Limb (tissue), 2 donors: ENCODE measurements around the gene CNNM4.
A peak's percentile ranks its signal among the peaks of the same experiment; 100 is the strongest.
"Not testable (repeated sequence)": the region's sequence is repeated elsewhere in the genome, so short reads cannot be mapped to it uniquely, and the experiment has no call there.

Experiments
- DNase-seq, 2 donors: peaks; one replicate each; pipeline ENCODE4 v3.0.0-alpha.2; 2016; ENCODE audit errors: extremely low spot score in 2 of 2

CNNM4 gene

DNA sequence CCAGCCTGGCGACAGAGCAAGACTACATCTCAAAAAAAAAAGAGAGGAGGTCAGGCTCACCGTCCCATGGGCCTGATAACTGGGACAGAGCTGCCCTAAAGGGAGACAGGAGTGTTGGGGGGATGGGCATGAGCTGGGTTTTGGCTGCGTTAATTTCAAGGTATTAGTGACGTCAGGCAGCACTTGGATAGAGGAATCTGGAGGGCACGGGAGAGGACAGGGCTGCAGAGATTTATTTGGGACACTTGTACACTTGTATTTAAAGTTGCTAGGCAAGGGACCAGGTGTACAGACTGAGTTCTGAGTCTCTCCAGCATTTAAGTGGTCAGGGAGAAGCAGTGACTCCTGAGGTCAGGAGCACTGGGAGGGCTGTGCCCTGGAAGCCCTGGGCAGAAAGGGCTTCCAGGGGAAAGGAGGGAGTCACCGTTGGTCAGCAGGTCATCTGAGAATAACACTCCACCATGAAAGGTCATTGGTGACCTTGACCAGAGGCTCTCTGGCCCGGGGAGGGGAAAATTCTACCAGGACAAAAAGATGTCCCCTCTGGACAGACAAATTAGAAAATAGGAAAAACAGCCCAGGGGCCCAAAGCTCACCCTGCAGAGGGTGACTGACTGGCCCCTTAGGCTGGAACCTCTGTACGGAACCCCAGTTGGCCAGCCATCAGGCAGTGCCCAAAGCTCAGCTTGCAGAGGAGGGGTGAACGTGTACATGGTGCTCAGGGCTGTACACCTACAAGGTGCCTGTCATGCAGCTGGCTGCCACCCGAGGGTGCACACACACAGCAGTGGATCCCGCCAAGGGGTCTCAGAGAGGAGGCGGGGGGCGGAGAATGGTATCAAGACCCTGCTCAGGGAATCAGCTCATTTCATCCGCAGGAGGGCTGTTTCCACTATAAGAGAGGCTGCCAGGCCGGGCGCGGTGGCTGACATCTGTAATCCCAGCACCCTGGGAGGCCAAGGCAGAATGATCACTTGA is 32.4 kb downstream of the CNNM4 start:
- DNase-seq = no peak

- DNase-seq = no peak
These were observed 34.4 kb downstream of the CNNM4 start for GRCh38 chr2:96795076-96795475.

GRCh38 chr2:96796497-96796896 is 35.8 kb downstream of the CNNM4 start:
- DNase-seq = not testable (repeated sequence)

DNA sequence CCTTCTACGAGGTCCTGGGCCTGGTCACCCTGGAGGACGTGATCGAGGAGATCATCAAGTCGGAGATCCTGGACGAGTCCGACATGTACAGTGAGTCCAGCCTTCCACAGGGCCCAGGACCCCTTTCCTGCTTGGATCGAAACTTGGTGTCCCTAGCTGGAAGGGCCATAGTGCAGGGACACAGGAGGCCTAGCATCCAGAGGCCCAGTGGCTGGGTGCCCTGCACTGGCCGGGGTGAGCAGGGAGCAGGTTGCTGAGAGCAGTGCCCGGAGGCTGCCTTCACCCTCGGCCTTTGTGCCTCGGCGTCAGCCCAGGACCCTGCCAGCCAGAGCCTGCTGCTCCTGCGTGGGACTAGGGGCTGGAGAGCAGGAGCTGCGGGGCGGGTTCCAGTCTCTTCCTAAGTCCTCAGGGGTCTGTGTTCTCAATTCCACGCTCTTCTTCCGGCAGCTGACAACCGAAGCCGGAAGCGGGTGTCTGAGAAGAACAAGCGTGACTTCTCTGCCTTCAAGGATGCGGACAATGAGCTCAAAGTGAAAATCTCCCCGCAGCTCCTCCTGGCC is 36.4 kb downstream of the CNNM4 start:
- no peak for DNase-seq

DNA sequence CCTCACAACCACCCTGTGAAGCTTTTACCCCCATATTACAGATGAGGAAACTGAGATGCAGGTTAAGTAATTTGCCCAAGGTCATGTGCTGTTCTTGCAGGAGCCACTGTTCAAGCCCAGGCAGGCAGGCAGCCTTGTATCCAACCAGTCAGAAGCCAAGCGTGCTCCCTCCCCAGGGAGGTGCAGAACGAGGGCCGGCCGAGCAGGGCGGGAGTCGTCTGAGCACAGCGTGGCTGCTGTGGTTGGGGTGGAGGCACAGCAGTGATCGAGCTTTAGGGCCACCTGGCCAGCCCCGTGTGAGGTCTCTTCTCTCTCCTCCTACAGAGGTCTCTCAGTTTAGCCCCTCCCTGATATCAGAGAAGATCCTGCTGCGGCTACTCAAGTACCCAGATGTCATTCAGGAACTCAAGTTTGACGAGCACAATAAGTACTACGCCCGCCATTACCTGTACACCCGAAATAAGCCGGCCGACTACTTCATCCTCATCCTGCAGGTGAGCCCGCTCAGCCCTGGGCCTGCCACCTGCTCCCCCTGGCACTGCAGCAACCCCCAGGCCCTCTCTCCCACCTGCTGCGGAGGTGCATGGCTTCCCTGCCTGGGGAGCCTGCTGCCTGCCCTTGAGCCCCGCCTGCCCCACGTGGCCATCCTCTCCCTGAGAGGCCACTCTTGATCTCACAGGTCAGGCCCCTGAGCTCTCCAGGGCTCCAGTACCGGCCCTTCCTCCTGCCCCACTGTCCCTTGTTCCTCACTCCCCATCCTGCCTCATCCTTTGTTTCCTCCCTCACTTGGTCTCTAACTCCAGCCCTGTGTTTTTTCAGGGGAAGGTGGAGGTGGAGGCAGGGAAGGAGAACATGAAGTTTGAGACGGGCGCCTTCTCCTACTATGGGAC is 38.3 kb downstream of the CNNM4 start:
- no peak for DNase-seq

DNA sequence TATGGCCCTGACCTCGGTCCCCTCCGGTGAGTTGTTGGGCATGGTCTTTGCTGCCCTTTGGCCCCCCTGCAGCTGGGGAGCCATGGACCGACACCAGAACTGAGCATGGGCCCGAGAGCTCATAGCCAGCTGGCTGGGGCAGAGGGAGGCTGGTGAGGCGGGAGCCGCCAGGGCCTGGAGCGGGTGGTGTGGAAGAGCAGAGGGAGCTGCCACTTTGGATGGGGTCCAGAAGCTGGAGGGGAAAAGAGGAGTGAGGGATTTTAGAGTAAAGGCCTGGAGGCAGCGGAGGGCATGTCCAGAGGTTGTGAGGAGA is 38.9 kb downstream of the CNNM4 start:
- DNase-seq = no peak

DNA sequence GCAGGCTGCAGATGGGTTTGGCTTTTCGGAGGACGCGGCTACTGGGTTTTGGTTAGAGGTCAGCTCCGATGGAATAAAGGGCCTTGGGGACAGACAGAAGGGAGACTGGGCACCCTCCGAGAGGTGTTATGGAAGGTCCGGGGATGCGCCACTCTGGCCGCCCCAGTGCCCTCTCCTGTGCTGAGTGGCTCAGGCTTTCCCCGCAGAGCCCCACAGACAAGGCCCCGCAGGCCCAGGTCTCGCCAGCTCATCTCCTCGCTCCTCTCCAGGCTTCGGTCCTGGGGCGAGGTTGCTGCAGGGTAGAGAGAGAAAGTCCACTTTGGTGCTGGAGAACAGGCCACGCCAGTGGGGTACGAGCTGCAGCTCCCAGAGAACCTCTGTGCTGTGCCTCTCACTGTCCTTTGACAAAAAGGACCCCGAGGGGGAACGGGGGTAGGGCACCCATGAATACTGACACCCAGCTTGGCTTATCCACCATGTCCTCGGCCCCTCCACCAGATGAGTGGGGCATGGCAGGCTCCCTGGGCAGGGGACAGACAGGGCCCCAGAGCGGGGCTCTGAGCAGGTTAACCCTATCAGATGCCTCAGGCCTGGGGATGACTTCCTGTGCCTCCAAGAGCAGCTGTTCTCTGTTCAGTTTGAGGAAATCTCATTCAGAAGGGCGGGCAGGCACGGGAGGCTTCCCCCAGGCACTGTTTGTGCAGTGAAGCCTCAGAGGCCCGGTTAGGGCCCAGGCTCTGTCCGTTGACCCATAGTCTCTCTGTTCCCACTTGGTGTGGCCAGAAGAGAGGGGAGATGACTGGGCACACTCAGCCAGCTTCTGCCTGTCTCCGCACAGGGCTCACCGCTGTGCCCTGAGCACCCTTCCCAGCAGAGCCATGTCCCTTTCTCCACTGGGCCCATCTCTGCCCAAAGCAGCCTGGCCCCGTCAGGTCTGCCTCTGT is 39.6 kb downstream of the CNNM4 start:
- DNase-seq = no peak

DNA sequence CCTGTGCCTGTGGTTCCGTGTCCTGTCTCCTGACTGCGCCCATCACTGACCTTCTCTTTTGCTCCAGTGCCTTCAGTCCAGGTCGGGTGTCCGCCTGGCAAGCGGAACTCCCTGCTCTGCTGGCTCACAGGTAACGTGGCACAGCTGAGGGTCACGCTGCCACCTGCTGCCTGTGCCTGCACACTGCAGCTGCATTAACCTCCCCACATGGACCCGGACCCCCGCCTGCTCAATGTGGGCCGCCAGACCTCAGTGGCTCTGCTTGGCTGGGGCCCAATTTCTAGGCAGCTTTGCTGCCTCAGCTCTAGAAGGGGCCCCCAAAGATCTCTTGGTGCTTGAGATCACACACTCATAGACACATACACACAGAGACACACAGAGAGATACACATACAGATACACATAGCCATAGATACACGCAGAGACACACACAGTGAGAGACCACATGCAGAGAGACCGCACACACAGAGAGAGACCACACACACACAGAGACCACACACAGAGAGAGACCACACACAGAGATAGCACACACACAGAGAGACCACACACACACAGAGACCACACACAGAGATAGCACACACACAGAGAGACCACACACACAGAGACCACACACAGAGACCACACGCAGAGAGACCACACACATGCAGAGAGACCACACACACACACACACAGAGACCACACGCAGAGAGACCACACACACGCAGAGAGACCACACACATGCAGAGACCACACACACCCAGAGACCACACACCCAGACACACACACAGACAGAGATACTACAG is 40.5 kb downstream of the CNNM4 start:
- DNase-seq = peak; percentile 32 to 82

DNA sequence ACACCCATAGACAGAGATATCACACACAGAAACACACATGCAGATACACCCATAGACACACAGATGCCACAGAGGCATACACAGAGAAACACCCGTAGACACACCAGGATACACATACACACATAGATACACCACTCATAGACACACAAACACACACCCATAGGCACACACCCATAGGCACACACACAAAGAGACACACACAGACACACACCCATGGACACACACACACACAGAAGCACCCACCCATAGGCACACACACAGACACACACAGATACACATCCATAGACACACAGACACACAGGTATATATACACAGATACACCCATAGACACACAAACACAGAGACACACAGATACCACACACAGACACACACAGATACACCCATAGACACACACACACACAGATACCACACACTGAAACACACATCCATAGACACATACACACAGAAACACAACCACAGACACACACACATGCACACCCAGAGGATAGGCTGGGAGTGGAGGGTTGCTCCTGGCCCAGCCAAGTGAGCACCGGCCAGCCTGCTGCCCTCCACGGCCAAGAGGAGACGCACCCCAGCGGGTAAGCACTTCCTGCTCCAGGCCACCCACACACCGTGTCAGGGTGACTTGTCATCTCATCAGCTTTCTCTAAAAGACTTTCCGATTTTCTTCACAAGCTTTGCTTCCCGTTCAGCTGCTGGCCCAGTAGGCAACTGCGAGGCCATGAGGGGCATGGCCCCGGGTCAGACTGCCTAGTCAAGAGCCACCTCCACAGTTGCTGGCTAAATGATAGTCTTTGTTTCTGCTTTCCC is 41.3 kb downstream of the CNNM4 start:
- no peak for DNase-seq

- no peak for DNase-seq
These were observed 42.0 kb downstream of the CNNM4 start for GRCh38 chr2:96802721-96803120.

DNA sequence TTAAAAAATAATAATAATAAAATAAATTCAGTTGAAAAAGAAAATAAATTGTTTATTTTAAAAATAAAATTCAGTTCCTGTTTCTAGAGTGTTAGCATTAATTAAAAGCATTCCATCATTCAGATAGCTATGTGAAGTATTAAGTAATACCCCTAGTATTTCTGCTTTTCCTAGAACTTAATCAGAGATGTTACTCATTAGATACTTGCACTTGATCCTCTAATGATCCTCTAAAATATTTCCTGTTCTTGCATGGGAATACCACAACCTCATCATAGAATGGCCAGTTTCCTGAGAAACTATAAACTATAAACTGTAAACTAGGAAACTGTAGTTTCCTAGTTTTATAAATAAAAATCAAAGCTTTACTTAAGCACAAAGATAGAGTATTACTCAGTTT is 44.3 kb downstream of the CNNM4 start:
- no peak for DNase-seq

- not testable (repeated sequence) for DNase-seq
These were observed 45.2 kb downstream of the CNNM4 start for GRCh38 chr2:96805946-96806345.

DNA sequence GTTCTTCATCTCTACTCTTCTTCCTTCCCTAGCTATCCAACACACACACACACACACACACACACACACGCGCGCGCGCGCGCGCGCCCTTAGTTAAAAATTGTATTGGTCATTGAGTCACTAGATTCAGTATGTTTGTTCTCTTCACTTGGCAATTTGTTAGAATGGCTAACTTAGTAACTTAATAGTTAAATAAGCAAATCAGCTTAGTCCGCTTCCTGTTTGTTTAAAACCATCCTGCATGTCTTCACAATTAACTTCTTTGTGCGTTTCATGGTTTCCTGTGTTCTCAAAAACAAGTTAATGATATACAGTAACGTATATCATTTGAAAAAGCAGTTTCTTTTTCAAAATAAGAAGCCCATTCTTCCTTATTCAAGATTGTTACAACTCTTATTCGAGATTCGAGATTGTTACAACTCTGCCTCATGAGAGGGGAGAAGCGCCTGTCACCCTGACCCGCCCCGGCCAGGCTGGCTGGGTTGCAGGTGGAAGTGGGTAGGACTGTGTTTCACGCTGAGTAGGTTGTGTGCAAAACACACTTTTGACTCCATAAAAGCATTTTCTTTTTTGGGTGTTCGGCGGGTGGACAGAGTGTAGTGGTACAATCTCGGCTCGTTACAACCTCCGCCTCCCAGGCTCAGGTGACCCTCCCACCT is 45.9 kb downstream of the CNNM4 start:
- no peak for DNase-seq

DNA sequence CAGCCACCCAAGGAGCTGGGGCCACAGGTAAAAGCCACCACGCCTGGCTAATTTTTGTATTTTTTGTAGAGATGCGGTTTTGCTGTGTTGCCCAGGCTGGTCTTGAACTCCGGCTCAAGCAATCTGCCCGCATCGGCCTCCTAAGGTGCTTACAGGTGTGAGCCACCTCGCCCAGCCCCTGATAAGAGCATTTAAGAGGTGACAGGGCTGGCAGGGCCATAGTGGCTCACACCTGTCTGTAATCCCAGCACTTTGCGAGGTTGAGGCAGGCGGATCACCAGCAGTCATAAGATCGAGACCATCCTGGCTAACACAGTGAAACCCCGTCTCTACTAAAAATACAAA is 46.4 kb downstream of the CNNM4 start:
- DNase-seq = no peak

- DNase-seq = no peak
These were observed 47.6 kb downstream of the CNNM4 start for GRCh38 chr2:96808176-96808837.

- no peak for DNase-seq
These were observed 48.6 kb downstream of the CNNM4 start for GRCh38 chr2:96809216-96809882.

DNA sequence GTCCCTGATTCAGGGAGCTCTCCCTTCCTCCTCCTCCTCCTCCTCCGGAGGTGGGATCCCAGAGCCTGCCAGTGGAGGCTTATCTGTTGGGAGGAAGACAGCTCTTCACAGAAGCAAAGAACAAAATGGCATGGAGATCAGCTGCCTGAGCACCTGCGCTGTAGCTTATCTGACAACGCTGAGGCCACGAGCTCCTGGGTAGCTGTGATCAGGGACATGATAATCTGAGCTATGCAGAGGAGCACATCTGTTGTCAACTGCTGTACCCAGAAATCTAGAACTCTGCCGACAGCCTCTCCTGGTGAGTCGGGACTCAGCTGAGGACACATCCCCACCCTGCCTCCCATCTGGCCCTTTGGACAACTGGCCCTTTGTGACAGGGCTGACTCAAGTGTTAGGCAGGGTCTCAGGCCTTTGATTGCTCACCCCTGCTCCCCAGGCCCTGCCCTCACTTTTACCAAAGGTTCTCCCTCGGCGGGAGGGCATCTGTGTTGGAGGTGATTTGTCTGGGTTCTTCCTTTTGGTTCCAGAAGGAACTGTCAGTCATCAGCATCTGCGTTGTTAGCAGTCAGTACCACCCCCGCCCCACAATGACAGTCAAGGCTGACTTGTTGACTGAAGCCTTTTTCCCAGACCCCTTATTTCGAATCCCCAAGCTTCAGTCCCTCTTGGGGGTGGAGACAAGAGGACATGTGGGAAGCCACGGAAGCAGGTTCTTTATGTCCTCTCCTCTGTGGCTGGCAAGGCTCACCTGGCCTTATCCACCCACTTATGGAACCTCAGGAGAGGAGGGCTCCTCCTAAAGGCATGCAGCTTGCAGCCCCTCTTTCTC is 49.5 kb downstream of the CNNM4 start:
- DNase-seq = no peak
